AG04449 (cell line): ENCODE measurements around the gene ABCD4.

Experiments used
- CTCF ChIA-PET: fragments of 350-600 bp; formaldehyde crosslinking; extraction: SDS; loops from one replicate; lab custom pipeline; 2021; ENCODE audit warnings: antibody characterized with exemption; lab: Yijun Ruan, JAX
- POLR2A ChIA-PET: fragments of 400-600, 350-600 bp; formaldehyde crosslinking; extraction: SDS; loops from one replicate; lab custom pipeline; 2020; ENCODE audit warnings: antibody characterized with exemption, inconsistent platforms; lab: Yijun Ruan, JAX
- DNase-seq: peaks from one replicate; pipeline ENCODE4 v3.0.0-alpha.2; 2010; ENCODE audit warnings: low read depth, low spot score
- H3K4me3 ChIP-seq: 2 replicates; pipeline ENCODE4 v1.5.1; 2011; ENCODE audit warnings: low read depth, mild to moderate bottlenecking, control low read depth, low read length
- CTCF ChIP-seq: IDR thresholded peaks from one replicate; pipeline ENCODE4 v1.5.1; 2011; ENCODE audit warnings: mild to moderate bottlenecking, moderate library complexity, low read length, control low read depth, inconsistent platforms; ENCODE audit not compliant: insufficient read depth; ENCODE audit errors: missing control alignments

ABCD4 gene

GRCh38 chr14:74297986-74298385 lies 4.7 kb downstream of the ABCD4 start:
- POLR2A ChIA-PET: no interaction called here
- CTCF ChIA-PET: interaction anchor here (0.8 to 17.2 kb wide), 9 partner anchors 9 to 186 kb away, joined by 3 to 221 read pairs (median 5); no protein-coding TSS in a partner anchor
- DNase-seq: no peak
- H3K4me3 ChIP-seq: no peak overlapping the region
- TF ChIP-seq CTCF: no peak

GRCh38 chr14:74296037-74296467 lies 6.7 kb downstream of the ABCD4 start:
- ChIA-PET CTCF (interaction anchor here (0.8 to 17.2 kb wide), 7 partner anchors 8 to 185 kb away, joined by 3 to 221 read pairs (median 5); partner anchors contain the start of gene ABCD4), POLR2A (no interaction called here)
- TF ChIP-seq CTCF: no peak
- no peak overlapping the region for H3K4me3 ChIP-seq
- DNase-seq: no peak

- TF ChIP-seq CTCF: no peak
- no peak overlapping the region for H3K4me3 ChIP-seq
- no peak for DNase-seq
- CTCF ChIA-PET: interaction anchor here (1.2 to 17.2 kb wide), 9 partner anchors 11 to 198 kb away, joined by 3 to 221 read pairs (median 5); partner anchors contain the start of gene ABCD4
- POLR2A ChIA-PET: interaction anchor here (0.7 kb wide), 1 partner anchor 27 kb away, joined by 5 read pairs; no protein-coding TSS in a partner anchor
These were observed 9.1 kb downstream of the ABCD4 start for GRCh38 chr14:74293606-74294005.

GRCh38 chr14:74292061-74292460 lies 10.7 kb downstream of the ABCD4 start:
- CTCF ChIA-PET: interaction anchor here (0.8 to 17.2 kb wide), 7 partner anchors 11 to 187 kb away, joined by 3 to 221 read pairs (median 3); partner anchors contain the start of gene ABCD4
- POLR2A ChIA-PET: no interaction called here
- no peak for TF ChIP-seq CTCF
- DNase-seq: no peak
- H3K4me3 ChIP-seq: no peak overlapping the region

- DNase-seq: no peak
- H3K4me3 ChIP-seq: no peak overlapping the region
- POLR2A ChIA-PET: interaction anchor here (0.7 kb wide), 1 partner anchor 34 kb away, joined by 5 read pairs; no protein-coding TSS in a partner anchor
- peak; percentile 32 for TF ChIP-seq CTCF
- CTCF ChIA-PET: interaction anchor here (0.7 to 17.2 kb wide), 6 partner anchors 9 to 189 kb away, joined by 3 to 221 read pairs (median 4); partner anchors contain the start of gene ABCD4
These were observed 12.3 kb downstream of the ABCD4 start for GRCh38 chr14:74290415-74290814.

- ChIA-PET POLR2A (no interaction called here), CTCF (interaction anchor here (0.6 to 17.2 kb wide), 6 partner anchors 8 to 272 kb away, joined by 3 to 221 read pairs (median 3); no protein-coding TSS in a partner anchor)
- no peak for DNase-seq
- no peak for TF ChIP-seq CTCF
- no peak overlapping the region for H3K4me3 ChIP-seq
These were observed 12.9 kb downstream of the ABCD4 start for GRCh38 chr14:74289801-74290200.
